GF-D8 (cell line): ENCODE data around the gene SP2.

Experiments
- DNase-seq: peaks from one replicate; lab custom pipeline; 2025; lab: John Stamatoyannopoulos, UW

SP2 gene

GRCh38 chr17:47871048-47871447 lies 25.0 kb upstream of the SP2 start:
- no peak for DNase-seq

- DNase-seq, result no peak
These were observed 23.9 kb upstream of the SP2 start for GRCh38 chr17:47872019-47872650.

- no peak for DNase-seq
These were observed 23.3 kb upstream of the SP2 start for GRCh38 chr17:47872651-47873161.

- DNase-seq, result no peak
These were observed 22.6 kb upstream of the SP2 start for GRCh38 chr17:47873200-47874090.

- no peak for DNase-seq
These were observed 20.7 kb upstream of the SP2 start for GRCh38 chr17:47875011-47875985.

DNA sequence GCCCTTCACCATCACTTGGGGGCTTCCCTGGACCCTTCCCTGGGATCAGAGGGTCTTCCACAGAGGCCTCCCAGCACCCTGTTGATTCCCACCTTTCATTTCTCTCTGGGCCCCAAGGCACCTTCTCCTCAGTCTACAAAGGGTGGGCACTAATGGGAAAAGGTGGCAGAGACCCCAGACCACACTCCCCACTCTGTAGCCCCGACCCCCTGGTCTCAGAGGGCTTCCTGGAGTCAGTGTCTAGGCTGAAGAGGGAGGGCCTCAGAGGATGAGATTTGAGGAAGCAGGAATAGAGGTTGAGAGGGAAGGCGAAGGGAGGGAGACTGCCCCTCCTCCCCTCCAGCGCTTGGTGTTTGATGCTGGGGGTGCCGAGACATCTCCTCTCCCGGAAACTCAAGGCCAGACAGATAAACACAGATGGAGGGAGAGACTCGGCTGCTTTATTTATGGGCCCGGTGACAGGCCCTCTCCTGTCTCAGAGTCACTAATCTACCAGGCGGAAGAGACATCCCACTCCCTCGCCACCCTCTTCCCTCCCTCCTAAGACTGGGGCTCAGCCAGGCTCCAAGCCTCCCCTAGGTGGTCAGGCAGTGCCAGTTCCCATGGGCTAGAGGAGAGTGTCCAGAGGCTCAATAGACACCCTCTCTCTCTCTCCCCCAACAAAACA lies 18.5 kb upstream of the SP2 start:
- no peak for DNase-seq

GRCh38 chr17:47878203-47879027 lies 17.6 kb upstream of the SP2 start:
- DNase-seq, result no peak

DNA sequence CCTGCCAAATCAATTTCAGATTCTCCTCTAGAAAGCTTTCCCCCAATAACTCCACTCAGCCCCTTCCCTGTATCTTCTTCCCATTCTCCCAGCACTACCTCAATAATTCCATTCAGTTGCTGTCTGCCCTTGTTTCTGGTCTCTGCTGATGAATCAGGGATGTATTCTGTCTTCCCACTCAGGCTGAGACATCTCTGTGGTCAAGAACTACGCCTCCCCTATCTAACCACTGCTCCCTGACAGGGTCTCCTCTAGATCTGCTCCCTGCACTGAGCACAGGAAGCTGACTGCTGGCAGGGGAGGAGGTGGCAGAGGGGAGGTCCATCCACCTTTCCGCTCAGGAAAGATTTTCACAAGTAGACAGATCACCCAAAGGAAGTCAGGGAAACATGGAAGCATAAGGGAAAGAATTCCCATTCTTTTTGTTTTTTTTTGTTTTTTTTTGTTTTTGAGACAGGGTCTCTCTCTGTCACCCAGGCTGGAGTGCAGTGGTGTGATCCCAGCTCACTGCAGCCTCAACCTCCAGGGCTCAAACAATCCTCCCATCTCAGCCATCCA lies 16.9 kb upstream of the SP2 start:
- no peak for DNase-seq

GRCh38 chr17:47879776-47880454 lies 16.1 kb upstream of the SP2 start:
- DNase-seq, result no peak

- DNase-seq, result no peak
These were observed 13.8 kb upstream of the SP2 start for GRCh38 chr17:47882247-47882646.

GRCh38 chr17:47882695-47883588 lies 13.1 kb upstream of the SP2 start:
- DNase-seq, result no peak

DNA sequence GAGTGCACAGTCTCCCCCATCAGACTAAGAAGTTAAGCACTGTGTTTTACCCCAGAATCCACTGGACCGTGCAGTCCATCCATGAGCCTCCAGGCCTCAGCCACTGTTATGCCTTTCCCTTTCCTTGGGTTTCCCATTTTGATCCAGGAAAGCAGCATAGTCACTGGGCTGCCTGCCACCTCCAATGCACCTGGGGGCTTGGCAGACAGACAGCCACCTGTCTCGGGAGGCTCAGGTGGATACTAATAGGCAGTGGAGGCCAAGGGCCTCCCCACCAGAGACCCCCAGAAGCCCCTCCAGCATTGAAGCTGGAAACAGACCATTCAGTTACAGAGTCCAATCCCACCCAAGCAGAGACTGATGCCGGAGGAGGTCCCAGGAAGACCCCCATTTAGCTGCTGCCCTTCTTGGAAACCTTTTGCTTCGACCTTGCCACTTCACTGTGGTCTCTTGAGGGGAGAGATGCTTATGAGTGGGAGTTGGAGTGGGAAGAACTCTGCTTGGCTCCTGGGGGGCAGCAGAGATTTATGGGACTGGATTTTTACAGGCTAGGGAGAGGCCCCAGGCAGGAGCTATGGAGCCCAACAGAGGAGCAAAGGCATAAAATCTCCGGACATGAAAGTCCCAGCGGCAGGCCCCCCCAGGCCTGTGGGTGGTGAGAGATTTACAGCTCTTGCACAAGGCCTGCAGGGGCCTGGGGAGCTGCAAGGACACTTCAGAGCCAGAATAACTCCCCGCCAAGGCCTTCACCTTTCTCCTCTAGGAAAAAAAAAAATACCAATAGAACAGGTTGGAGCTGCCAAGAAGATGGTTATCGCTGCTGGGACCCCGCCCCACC lies 12.2 kb upstream of the SP2 start:
- DNase-seq, result no peak

GRCh38 chr17:47884427-47884740 lies 11.7 kb upstream of the SP2 start:
- DNase-seq, result no peak

- no peak for DNase-seq
These were observed 10.9 kb upstream of the SP2 start for GRCh38 chr17:47884905-47885730.

DNA sequence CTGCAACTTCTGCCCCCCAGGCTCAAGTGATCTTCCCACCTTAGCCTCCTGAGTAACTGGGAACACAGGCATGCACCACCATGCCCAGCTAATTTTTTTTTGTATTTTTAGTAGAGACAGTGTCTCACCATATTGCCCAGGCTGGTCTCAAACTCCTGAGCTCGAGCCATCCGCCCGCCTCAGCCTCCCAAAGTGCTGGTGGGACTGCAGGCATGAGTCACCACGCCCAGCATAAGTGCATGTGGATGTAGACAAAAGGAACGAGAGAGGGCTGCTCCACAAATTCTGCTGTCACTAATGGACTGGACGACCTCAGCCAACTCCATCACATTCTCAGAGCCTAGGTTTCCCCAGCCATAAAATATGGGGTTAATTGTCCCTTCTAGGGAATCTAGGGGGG lies 7.7 kb upstream of the SP2 start:
- no peak for DNase-seq

GRCh38 chr17:47889734-47890529 lies 6.1 kb upstream of the SP2 start:
- peak; percentile 28 for DNase-seq
